IPS-18c (cell line): ENCODE measurements around the gene RAD51B.

Experiments
- H3K4me3 ChIP-seq: 2 replicates; pipeline ENCODE4 v1.7.0; 2013; ENCODE audit warnings: low read depth, mild to moderate bottlenecking, low read length, moderate library complexity; ENCODE audit not compliant: insufficient read depth
- H3K9me3 ChIP-seq: one replicate; pipeline ENCODE4 v1.6.1; 2013; ENCODE audit warnings: mild to moderate bottlenecking, low read length, moderate library complexity; ENCODE audit not compliant: control insufficient read depth, insufficient read depth

Gene RAD51B

GRCh38 chr14:68608574-68608962 is 789.0 kb downstream of the RAD51B start:
- H3K4me3 ChIP-seq, result no peak overlapping the region
- H3K9me3 ChIP-seq, result peaks cover 4% of the 10 kb centered on the region

GRCh38 chr14:68609012-68609411 is 789.4 kb downstream of the RAD51B start:
- Histone ChIP-seq H3K9me3 (peaks cover 4% of the 10 kb centered on the region), H3K4me3 (no peak overlapping the region)

GRCh38 chr14:68610251-68610793 is 790.7 kb downstream of the RAD51B start:
- no peak overlapping the region for H3K4me3 ChIP-seq
- H3K9me3 ChIP-seq, result peaks cover 2% of the 10 kb centered on the region

- Histone ChIP-seq H3K4me3 (no peak overlapping the region), H3K9me3 (peaks cover 2% of the 10 kb centered on the region)
These were observed 792.0 kb downstream of the RAD51B start for GRCh38 chr14:68611599-68611998.

GRCh38 chr14:68612049-68612448 is 792.5 kb downstream of the RAD51B start:
- Histone ChIP-seq H3K4me3 (no peak overlapping the region), H3K9me3 (peaks cover 2% of the 10 kb centered on the region)

GRCh38 chr14:68616221-68616902 is 796.8 kb downstream of the RAD51B start:
- Histone ChIP-seq H3K9me3 (peaks cover 2% of the 10 kb centered on the region), H3K4me3 (no peak overlapping the region)

GRCh38 chr14:68619790-68620574 is 800.4 kb downstream of the RAD51B start:
- H3K4me3 ChIP-seq, result no peak overlapping the region
- no peaks in the 10 kb centered on the region for H3K9me3 ChIP-seq

- Histone ChIP-seq H3K9me3 (no peaks in the 10 kb centered on the region), H3K4me3 (no peak overlapping the region)
These were observed 802.1 kb downstream of the RAD51B start for GRCh38 chr14:68621400-68622365.

- H3K9me3 ChIP-seq, result no peaks in the 10 kb centered on the region
- H3K4me3 ChIP-seq, result no peak overlapping the region
These were observed 803.3 kb downstream of the RAD51B start for GRCh38 chr14:68622856-68623255.

- H3K9me3 ChIP-seq, result no peaks in the 10 kb centered on the region
- H3K4me3 ChIP-seq, result no peak overlapping the region
These were observed 803.7 kb downstream of the RAD51B start for GRCh38 chr14:68623307-68623706.

GRCh38 chr14:68623826-68624225 is 804.2 kb downstream of the RAD51B start:
- Histone ChIP-seq H3K9me3 (no peaks in the 10 kb centered on the region), H3K4me3 (no peak overlapping the region)

- Histone ChIP-seq H3K4me3 (no peak overlapping the region), H3K9me3 (no peaks in the 10 kb centered on the region)
These were observed 805.1 kb downstream of the RAD51B start for GRCh38 chr14:68624541-68625220.

- Histone ChIP-seq H3K9me3 (no peaks in the 10 kb centered on the region), H3K4me3 (no peak overlapping the region)
These were observed 805.9 kb downstream of the RAD51B start for GRCh38 chr14:68625366-68626090.

- H3K9me3 ChIP-seq, result no peaks in the 10 kb centered on the region
- H3K4me3 ChIP-seq, result no peak overlapping the region
These were observed 806.8 kb downstream of the RAD51B start for GRCh38 chr14:68626386-68626785.

GRCh38 chr14:68627050-68627867 is 807.7 kb downstream of the RAD51B start:
- H3K4me3 ChIP-seq, result no peak overlapping the region
- H3K9me3 ChIP-seq, result no peaks in the 10 kb centered on the region
